Measurements from ENCODE around the gene EXD3.

The EXD3 gene

DNA sequence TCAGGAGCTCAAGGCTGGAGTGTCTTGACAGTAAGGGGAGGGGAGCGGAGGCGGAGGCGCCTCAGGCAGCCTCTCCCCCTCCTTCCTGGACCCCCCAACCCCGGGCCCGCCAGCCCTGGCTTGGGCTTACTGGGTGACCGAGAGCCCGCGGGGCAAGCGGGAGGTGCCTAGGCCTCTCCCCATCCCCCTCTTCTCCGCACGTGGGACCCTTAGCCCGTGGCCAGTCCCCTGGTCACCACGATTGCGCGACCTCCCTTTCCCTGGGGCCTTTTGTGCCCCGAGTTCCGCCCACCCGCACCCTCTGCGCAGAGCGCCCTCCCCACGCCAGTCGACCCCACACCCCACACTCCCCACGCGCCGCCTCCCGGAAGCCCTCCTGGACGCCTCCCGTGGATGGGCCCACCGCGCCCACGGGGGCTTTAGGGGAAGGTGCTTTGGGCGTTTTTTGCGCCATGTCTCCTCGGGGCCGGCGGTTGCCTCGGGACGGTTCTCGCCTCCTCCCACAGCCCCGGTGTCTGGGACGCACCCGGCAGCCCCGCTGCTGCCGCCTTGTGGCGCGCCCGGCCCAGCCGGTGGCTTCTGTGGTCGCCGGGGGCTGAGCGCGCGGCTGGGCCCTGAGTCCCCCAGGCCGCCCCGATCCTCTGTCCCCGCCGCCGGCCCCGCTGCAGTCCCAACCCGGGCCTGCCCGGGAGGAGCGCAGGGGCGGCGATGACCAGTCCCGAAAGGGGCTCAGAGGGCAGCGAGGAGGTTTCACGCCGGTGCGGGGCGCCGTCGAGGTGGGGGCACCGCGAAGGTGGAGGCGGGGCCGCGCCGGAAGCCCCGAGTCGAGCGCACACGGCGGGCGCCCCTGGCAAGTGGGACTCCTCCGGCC, 142.3 kb downstream of the EXD3 start:
- Mint-ChIP-seq H3K4me1 (peaks cover 23% of the 10 kb centered on the region), H3K36me3 (ENCODE audit: low read depth) (peaks cover 4% of the 10 kb centered on the region), H3K27me3 (ENCODE audit: low read depth, poor library complexity) (peaks cover 26% of the 10 kb centered on the region), H3K27ac (no peak overlapping the region), H3K9me3 (no peaks in the 10 kb centered on the region), H3K4me3 (no peak overlapping the region)
- peak; percentile 76 for DNase-seq
- TF ChIP-seq, protein P1, sequence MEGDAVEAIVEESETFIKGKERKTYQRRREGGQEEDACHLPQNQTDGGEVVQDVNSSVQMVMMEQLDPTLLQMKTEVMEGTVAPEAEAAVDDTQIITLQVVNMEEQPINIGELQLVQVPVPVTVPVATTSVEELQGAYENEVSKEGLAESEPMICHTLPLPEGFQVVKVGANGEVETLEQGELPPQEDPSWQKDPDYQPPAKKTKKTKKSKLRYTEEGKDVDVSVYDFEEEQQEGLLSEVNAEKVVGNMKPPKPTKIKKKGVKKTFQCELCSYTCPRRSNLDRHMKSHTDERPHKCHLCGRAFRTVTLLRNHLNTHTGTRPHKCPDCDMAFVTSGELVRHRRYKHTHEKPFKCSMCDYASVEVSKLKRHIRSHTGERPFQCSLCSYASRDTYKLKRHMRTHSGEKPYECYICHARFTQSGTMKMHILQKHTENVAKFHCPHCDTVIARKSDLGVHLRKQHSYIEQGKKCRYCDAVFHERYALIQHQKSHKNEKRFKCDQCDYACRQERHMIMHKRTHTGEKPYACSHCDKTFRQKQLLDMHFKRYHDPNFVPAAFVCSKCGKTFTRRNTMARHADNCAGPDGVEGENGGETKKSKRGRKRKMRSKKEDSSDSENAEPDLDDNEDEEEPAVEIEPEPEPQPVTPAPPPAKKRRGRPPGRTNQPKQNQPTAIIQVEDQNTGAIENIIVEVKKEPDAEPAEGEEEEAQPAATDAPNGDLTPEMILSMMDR (IDR thresholded peaks at IDR 0.05): peak; percentile 48

DNA sequence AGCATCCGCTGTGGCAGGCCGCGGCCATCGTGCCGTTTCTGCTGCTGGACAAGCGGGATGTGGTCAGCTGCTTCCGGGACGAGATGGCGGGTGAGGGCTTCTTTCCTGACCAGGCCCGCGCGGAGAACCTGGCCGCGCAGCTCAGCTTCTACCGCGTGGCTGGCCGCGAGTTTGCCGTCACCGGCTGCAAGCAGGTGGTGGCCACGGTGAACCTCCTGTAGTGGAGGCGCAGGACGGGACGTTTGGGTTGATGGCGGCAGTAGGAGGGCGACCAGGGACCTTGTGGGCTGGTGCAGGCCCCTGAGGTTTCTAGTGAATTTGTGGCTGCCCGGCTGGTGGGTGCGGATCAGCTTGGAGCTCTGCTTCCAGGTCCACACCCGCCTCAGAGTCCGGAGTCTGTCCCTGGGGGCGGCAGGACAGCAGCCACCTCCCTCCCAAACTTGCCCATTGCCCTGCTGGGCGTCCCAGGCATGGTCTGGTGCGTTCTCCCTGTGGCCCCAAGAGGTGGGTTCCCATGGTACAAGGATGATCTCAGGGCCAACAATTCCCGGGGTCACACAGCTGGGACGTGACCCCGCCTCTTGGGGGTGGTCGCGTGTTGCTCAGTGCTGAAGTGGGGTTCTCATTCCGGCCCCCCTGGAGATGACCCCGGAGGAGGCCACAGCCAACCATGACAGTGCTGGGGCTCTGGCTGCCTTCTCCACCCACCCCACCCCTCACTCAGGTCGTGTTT, 143.1 kb downstream of the EXD3 start:
- H3K36me3 Mint-ChIP-seq (ENCODE audit: low read depth): peaks cover 4% of the 10 kb centered on the region
- H3K27me3 Mint-ChIP-seq (ENCODE audit: low read depth, poor library complexity): peaks cover 25% of the 10 kb centered on the region

DNA sequence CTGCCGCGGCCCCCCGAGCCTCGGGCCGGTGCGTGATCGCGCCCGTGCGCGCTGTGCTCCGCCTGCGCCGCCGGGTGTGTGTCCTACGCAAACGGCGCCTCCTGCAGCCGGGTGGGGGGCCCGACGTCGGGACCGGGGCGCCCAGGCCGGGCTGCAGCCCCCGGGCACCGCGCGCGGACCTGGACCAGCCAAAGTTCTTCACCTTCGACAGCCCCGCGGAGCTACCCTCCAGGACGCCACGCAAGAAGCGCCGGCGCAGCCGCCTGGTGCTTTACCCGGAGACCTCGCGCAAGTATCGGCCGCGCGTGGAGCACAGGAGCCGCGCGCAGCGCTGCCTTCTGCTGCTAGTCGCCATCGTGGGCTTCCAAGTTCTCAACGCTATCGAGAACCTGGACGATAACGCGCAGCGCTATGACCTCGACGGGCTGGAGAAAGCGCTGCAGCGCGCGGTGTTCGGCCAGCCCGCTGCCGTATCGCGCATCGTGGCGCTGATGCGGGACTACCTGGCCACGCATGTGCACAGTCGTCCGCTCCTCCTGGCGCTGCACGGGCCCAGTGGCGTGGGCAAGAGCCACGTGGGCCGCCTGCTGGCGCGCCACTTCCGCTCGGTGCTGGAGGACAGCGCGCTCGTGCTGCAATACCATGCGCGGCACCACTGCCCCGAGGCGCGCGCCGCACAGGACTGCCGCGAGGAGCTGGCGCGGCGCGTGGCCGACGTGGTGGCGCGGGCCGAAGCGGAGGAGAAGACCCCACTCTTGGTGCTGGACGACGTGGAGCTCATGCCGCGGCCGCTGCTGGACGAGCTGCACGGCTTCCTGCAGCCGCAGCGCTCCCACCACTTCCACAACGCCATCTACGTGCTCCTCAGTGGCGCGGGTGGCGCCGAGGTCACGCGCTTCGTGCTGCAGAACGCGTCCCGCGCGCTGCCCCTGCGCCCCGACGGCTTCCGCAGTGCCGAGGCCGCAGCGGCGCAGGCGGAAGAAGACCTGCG, 143.9 kb downstream of the EXD3 start:
- H3K27me3 Mint-ChIP-seq (ENCODE audit: low read depth, poor library complexity): peaks cover 25% of the 10 kb centered on the region

More for the DNA sequence above, 143.1 kb downstream of the EXD3 start:
- Mint-ChIP-seq H3K27ac (no peak overlapping the region), H3K9me3 (no peaks in the 10 kb centered on the region), H3K4me3 (no peak overlapping the region), H3K4me1 (peaks cover 31% of the 10 kb centered on the region)
- DNase-seq: no peak
- TF ChIP-seq, protein P1 (IDR thresholded peaks at IDR 0.05): no peak

DNA sequence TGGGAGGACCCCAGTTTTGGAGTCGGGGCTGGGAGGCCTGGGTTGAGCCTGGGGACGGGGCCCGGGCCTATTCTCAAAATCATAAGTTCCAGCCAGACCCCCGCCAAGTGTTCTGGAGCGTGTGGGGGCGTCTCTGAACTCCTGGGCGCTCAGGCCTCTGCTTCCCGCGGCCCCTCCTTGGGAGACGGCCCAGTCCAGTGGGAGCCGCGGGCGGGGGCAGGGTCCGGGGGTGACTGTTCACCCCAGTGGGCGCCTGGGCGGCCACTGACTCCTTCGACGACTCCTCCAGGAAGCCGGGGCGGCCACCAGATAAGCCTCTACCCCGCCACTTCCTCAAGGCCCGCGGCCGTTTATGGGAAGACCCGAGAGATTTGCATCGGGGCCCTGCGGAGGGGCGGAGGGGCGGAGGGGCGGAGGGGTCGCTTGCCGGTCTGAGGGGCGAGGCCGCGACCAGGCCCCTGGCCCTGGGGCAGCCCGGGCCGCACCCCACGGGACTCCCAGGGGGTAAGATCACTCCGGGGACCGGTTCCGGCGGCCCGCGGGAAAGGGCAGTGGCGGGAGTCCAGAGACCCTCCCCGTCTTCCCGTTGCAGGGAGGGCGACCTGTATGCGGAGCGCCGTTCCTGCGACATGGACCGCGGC, 144.8 kb downstream of the EXD3 start:
- no peak for DNase-seq
- Mint-ChIP-seq H3K27me3 (ENCODE audit: low read depth, poor library complexity) (peaks cover 20% of the 10 kb centered on the region), H3K27ac (no peak overlapping the region), H3K4me3 (no peak overlapping the region), H3K36me3 (ENCODE audit: low read depth) (peaks cover 10% of the 10 kb centered on the region), H3K4me1 (peaks cover 38% of the 10 kb centered on the region), H3K9me3 (no peaks in the 10 kb centered on the region)
- TF ChIP-seq, protein P1 (IDR thresholded peaks at IDR 0.05): no peak

More for the DNA sequence above, 143.9 kb downstream of the EXD3 start:
- no peak for DNase-seq
- TF ChIP-seq, protein P1 (IDR thresholded peaks at IDR 0.05): no peak
- H3K36me3 Mint-ChIP-seq (ENCODE audit: low read depth): peaks cover 4% of the 10 kb centered on the region
- no peaks in the 10 kb centered on the region for H3K9me3 Mint-ChIP-seq
- no peak overlapping the region for H3K4me3 Mint-ChIP-seq
- no peak overlapping the region for H3K27ac Mint-ChIP-seq
- peaks cover 38% of the 10 kb centered on the region for H3K4me1 Mint-ChIP-seq

DNA sequence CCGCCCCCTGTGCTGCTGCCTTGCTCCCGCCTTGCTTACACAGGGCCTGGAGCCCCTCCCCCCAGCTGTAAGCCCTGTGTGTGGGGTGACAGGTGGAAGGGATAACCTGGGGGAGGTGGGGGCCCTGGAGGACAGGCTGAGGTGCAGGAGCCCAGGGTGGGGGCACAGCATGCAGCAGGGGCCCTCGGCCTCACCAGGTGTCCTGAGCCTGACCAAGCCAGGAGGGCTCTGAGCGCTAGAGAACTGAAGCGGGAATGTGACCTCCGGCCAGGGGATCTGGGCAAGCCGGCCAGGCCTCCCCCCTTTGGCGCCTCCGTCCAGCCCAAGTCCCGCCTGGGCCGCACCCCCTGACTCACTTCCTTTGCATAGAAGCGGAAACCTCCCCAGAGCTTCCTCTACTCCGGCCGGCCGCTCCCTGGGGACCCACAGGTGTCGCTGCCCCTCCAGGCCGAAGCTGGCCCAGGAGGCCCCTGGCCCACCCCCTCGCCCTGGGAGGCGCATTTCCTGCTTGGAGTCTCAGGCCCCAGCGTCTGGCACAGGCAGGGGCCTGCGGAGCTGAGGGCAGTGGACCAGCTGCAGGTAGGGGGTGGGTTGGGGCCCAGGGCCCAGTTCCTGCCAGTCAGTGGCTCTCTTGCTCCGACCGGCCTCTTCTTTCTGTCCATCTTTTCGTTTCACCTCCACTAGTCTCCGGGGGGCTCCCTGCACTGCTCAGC, 145.5 kb downstream of the EXD3 start, which contains the start of gene TOR4A:
Gene TOR4A, plus strand, starts transcription at position 398 of the 713 bp plus-strand sequence. CDS start 964 bp downstream, outside the sequence.
- H3K36me3 Mint-ChIP-seq (ENCODE audit: low read depth): peaks cover 7% of the 10 kb centered on the region
- peak within 1 kb of the TSS; percentile 75 for H3K27ac Mint-ChIP-seq
- peak; percentile 64 for DNase-seq
- TF ChIP-seq, protein P1 (IDR thresholded peaks at IDR 0.05): no peak
- no peaks in the 10 kb centered on the region for H3K9me3 Mint-ChIP-seq
- no peak within 1 kb of the TSS for H3K4me3 Mint-ChIP-seq
- peaks cover 13% of the 10 kb centered on the region for H3K27me3 Mint-ChIP-seq (ENCODE audit: low read depth, poor library complexity)
- H3K4me1 Mint-ChIP-seq: peaks cover 36% of the 10 kb centered on the region
